RWPE2 (cell line): ENCODE data around the gene MGAT4B.

Experiments used
- ATAC-seq: fragments of 200-7000 bp; cut with Tn5 transposase; 3 replicates; pipeline ENCODE4 v1.9.1; 2021; ENCODE audit warnings: low read depth
- DNase-seq: peaks from one replicate; pipeline ENCODE4 v3.0.0-alpha.2; 2020; ENCODE audit warnings: low spot score
- H3K27ac ChIP-seq: fragments of 450-650 bp; 2 replicates; pipeline ENCODE4 v1.5.1; 2017; ENCODE audit warnings: mild to moderate bottlenecking; ENCODE audit not compliant: poor library complexity, severe bottlenecking
- H3K27me3 ChIP-seq: fragments of 250-450 bp; sonication (Bioruptor Pico); 2 replicates; pipeline ENCODE4 v1.5.1; 2021; ENCODE audit warnings: mild to moderate bottlenecking, moderate library complexity; ENCODE audit not compliant: insufficient read depth, poor library complexity, severe bottlenecking
- H3K36me3 ChIP-seq: fragments of 250-450 bp; sonication (Bioruptor Pico); 2 replicates; pipeline ENCODE4 v1.5.1; 2020; ENCODE audit warnings: low read depth, mild to moderate bottlenecking, moderate library complexity
- H3K4me1 ChIP-seq: fragments of 250-450 bp; sonication (Bioruptor Pico); 2 replicates; pipeline ENCODE4 v1.5.1; 2021; ENCODE audit warnings: mild to moderate bottlenecking, moderate library complexity; ENCODE audit not compliant: insufficient read depth, poor library complexity, severe bottlenecking
- H3K4me3 ChIP-seq: fragments of 250-450 bp; sonication (Bioruptor Pico); 2 replicates; pipeline ENCODE4 v1.5.1; 2021; ENCODE audit warnings: mild to moderate bottlenecking, moderate library complexity; ENCODE audit not compliant: severe bottlenecking
- H3K9me3 ChIP-seq: fragments of 250-450 bp; sonication (Bioruptor Pico); 2 replicates; pipeline ENCODE4 v1.5.1; 2021; ENCODE audit warnings: mild to moderate bottlenecking, moderate library complexity; ENCODE audit not compliant: severe bottlenecking
- TF ChIP-seq, protein P1 (sequence below): fragments of 450-650 bp; IDR thresholded peaks from one replicate; pipeline ENCODE4 v1.5.1; 2017; ENCODE audit warnings: mild to moderate bottlenecking, moderate library complexity; ENCODE audit not compliant: poor library complexity, severe bottlenecking

The MGAT4B gene

DNA sequence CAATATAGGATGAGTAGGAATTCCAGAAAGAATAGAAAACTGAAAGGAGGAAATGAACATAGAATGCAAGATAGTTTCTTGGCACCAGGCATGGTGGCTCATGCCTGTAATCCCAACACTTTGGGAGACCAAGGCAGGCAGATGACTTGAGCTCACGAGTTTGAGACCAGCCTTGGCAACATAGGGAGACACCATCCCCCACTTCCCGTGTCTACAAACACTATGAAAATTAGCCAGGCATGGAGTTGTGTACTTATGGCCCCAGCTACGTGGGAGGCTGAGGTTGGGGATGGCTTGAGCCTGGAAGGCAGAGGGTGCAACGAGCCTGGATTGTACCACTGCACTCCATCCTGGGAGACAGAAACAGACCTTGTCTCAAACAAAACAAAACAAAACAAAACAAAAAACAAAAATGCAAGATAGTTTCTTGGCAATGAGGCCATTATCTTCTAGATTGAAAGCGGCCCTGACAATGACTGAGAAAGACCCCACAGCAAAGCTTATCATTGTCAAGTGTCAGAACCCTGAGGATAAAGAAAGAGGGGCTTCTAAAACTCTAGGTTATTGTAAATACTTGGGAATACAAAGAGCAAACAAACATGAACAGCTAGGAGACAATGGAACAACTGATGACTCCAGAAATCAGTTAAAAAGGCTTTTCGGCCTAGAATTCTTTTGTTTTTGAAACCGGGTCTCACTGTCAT lies 23.2 kb upstream of the MGAT4B start:
- ATAC-seq (no peak), DNase-seq (no peak)
- H3K4me1 ChIP-seq: no peaks in the 10 kb centered on the region
- TF ChIP-seq, protein P1, sequence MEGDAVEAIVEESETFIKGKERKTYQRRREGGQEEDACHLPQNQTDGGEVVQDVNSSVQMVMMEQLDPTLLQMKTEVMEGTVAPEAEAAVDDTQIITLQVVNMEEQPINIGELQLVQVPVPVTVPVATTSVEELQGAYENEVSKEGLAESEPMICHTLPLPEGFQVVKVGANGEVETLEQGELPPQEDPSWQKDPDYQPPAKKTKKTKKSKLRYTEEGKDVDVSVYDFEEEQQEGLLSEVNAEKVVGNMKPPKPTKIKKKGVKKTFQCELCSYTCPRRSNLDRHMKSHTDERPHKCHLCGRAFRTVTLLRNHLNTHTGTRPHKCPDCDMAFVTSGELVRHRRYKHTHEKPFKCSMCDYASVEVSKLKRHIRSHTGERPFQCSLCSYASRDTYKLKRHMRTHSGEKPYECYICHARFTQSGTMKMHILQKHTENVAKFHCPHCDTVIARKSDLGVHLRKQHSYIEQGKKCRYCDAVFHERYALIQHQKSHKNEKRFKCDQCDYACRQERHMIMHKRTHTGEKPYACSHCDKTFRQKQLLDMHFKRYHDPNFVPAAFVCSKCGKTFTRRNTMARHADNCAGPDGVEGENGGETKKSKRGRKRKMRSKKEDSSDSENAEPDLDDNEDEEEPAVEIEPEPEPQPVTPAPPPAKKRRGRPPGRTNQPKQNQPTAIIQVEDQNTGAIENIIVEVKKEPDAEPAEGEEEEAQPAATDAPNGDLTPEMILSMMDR: no peak
- H3K36me3 ChIP-seq: peaks cover 94% of the 10 kb centered on the region
- H3K27me3 ChIP-seq: no peaks in the 10 kb centered on the region
- no peak overlapping the region for H3K27ac ChIP-seq
- H3K9me3 ChIP-seq: no peaks in the 10 kb centered on the region
- H3K4me3 ChIP-seq: no peak overlapping the region

GRCh38 chr5:179828756-179829421 lies 22.2 kb upstream of the MGAT4B start:
- Histone ChIP-seq H3K9me3 (no peaks in the 10 kb centered on the region), H3K27me3 (no peaks in the 10 kb centered on the region), H3K27ac (no peak overlapping the region), H3K36me3 (peaks cover 99% of the 10 kb centered on the region), H3K4me3 (no peak overlapping the region), H3K4me1 (no peaks in the 10 kb centered on the region)
- DNase-seq (no peak), ATAC-seq (no peak)
- TF ChIP-seq, protein P1: no peak

- TF ChIP-seq, protein P1: no peak
- Histone ChIP-seq H3K27ac (no peak overlapping the region), H3K9me3 (no peaks in the 10 kb centered on the region), H3K36me3 (peaks cover 97% of the 10 kb centered on the region), H3K4me1 (no peaks in the 10 kb centered on the region), H3K4me3 (no peak overlapping the region), H3K27me3 (no peaks in the 10 kb centered on the region)
- peak; percentile 53 for ATAC-seq
- no peak for DNase-seq
These were observed 21.0 kb upstream of the MGAT4B start for GRCh38 chr5:179827680-179828079.

GRCh38 chr5:179825655-179826182 lies 19.1 kb upstream of the MGAT4B start:
- DNase-seq (no peak), ATAC-seq (no peak)
- Histone ChIP-seq H3K36me3 (peaks cover 86% of the 10 kb centered on the region), H3K9me3 (no peaks in the 10 kb centered on the region), H3K27me3 (no peaks in the 10 kb centered on the region), H3K27ac (no peak overlapping the region), H3K4me3 (no peak overlapping the region), H3K4me1 (peaks cover 5% of the 10 kb centered on the region)
- TF ChIP-seq, protein P1: no peak

GRCh38 chr5:179824745-179825112 lies 18.1 kb upstream of the MGAT4B start:
- no peak overlapping the region for H3K27ac ChIP-seq
- no peaks in the 10 kb centered on the region for H3K9me3 ChIP-seq
- H3K27me3 ChIP-seq: no peaks in the 10 kb centered on the region
- TF ChIP-seq, protein P1: no peak
- H3K4me3 ChIP-seq: no peak overlapping the region
- H3K4me1 ChIP-seq: peaks cover 13% of the 10 kb centered on the region
- H3K36me3 ChIP-seq: peaks cover 76% of the 10 kb centered on the region
- ATAC-seq (no peak), DNase-seq (no peak)
